Measurements from ENCODE around the gene PIGN.

PIGN gene

GRCh38 chr18:61998957-61999356 is 187.9 kb downstream of the PIGN start:
- DNase-seq (ENCODE audit: low spot score), result peak; percentile 33

DNA sequence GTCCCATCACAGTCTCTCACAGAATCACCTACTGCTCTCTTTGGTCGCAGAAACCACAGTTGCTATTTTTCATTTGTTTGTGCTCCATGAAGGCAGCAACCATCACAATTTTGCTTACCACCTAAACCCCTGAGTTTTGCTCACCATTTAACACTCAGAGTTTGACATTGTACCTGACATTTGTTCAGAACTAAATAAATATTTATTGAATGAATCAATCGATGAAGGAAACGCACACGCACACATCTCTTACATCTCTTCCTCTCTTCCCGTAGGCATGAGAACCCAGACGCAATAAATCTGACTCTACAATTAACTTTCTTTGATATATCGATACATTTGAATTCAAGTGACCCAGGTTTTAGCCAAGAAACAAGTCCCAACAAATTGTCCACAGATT is 188.5 kb downstream of the PIGN start:
- DNase-seq (ENCODE audit: low spot score), result no peak

DNA sequence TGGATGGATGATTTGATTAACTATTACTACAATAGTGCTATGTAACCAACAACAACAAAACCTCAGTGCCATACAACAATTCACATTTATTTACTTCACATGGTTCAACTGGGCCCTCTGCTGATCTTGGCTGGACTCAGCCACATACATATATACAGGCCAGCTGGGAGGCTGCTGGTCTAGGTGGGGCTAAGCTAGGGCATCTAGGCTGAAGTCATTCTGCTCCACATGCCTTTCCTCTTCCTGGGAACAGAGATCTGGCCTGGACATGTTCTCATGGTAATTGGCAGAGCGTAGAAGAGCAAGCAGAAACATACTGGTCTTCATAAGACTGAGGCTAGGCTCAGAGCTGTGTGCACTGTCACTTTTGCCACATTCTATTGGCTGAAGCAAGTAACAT is 191.2 kb downstream of the PIGN start:
- no peak for DNase-seq (ENCODE audit: low spot score)

- no peak for DNase-seq (ENCODE audit: low spot score)
Measured at GRCh38 chr18:61993831-61994230, 193.0 kb downstream of the PIGN start.

GRCh38 chr18:61992923-61993322 is 193.9 kb downstream of the PIGN start:
- DNase-seq (ENCODE audit: low spot score), result no peak

DNA sequence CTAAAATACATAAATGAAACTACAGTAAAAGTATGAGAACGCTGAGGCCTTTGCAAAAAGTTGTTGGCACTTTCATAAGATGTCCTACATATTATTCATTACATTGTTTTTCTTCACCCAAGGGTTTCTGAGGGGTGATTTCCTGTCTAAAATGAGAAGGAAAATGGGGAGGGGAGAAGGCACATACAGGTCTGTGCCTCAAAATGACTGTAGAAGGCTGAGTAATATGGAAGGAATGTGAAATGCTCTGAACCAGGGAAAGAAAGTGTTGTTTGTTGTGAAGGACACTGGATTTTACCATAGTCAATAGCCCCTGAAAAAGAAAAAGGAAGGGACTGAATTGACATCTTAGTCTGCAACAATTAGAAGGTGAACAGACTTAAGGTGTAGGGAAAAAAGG is 194.6 kb downstream of the PIGN start:
- DNase-seq (ENCODE audit: low spot score), result no peak

DNA sequence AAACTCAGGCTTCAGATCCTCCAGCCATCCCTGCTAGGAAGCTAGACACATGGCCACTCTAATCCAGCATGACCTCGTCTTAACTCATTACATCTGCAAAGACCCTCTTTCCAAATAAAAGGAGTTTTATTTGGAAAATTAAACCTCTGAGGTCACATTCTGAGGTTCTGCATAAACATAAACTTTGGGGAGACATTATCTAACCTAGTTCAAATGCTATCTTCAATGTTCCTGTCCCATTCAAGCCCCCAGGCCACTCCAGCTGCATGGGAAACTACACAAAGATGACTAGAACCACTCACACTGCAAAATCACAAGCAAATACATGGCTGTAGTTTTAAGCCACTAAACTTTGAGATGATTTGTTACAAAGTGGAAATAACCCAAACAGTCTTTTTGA is 195.0 kb downstream of the PIGN start:
- DNase-seq (ENCODE audit: low spot score), result no peak

DNA sequence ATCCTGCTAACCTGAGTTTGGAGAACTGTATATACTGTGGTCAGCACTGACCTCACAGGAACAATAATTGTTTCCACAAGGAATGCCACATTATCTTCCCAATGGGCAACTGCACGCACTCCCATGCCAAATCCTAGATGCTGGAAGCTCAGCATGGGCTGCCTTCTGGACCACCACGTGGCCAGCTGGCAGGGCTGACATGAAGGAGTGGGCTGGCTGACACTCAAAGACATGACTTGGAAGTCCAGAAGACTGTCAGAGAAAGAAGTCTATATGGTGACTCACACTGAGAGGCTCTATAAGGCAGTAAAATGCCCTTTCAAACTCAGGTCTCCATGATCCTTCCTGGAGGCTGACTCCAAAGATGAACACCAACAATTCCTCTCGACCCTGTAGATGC is 195.7 kb downstream of the PIGN start:
- DNase-seq (ENCODE audit: low spot score), result no peak
